Activated CD8-positive, alpha-beta memory T cell treated with anti-CD3 and anti-CD28 coated beads, Interleukin-2, amount 50 U/mL, for 48 hours (primary cell): Measurements from ENCODE around the gene UNK.
"Not testable (repeated sequence)": the region's sequence is repeated elsewhere in the genome, so short reads cannot be mapped to it uniquely, and the experiment has no call there.

Source experiments
- DNase-seq: peaks from one replicate; pipeline ENCODE4 v3.0.0-alpha.2; 2020

Gene UNK

GRCh38 chr17:75854881-75855309, 70.3 kb downstream of the UNK start:
- no peak for DNase-seq

- DNase-seq, result peak; percentile 94
Observed at GRCh38 chr17:75855310-75856061, 70.9 kb downstream of the UNK start, which contains the start of gene WBP2. WBP2 (minus strand) TSS chr17:75855335; CDS start chr17:75855297, 38 bp downstream.

GRCh38 chr17:75856062-75856756, 71.6 kb downstream of the UNK start:
- no peak for DNase-seq

GRCh38 chr17:75859358-75859757, 74.8 kb downstream of the UNK start:
- not testable (repeated sequence) for DNase-seq

- no peak for DNase-seq
Observed at GRCh38 chr17:75861927-75862317, 77.3 kb downstream of the UNK start.

GRCh38 chr17:75864448-75864871, 79.9 kb downstream of the UNK start:
- peak; percentile 68 for DNase-seq

GRCh38 chr17:75864887-75865286, 80.3 kb downstream of the UNK start:
- not testable (repeated sequence) for DNase-seq

GRCh38 chr17:75865404-75866188, 81.0 kb downstream of the UNK start:
- not testable (repeated sequence) for DNase-seq

GRCh38 chr17:75868730-75869281, 84.2 kb downstream of the UNK start:
- not testable (repeated sequence) for DNase-seq

- no peak for DNase-seq
Observed at GRCh38 chr17:75869282-75870141, 84.9 kb downstream of the UNK start.

- DNase-seq, result not testable (repeated sequence)
Observed at GRCh38 chr17:75870228-75870627, 85.6 kb downstream of the UNK start.

GRCh38 chr17:75872434-75873351, 88.1 kb downstream of the UNK start:
- no peak for DNase-seq

GRCh38 chr17:75873587-75874322, 89.1 kb downstream of the UNK start:
- DNase-seq, result no peak

- no peak for DNase-seq
Observed at GRCh38 chr17:75874323-75875181, 89.9 kb downstream of the UNK start.
